Measurements from ENCODE around the gene LGALSL. TPM values are rescaled to one million over a fixed set of nuclear protein-coding genes. Genes with fewer than 3 reads are reported as not detected.

The LGALSL gene
- total and polyA plus RNA-seq, 9 of the 15 experiments (the other 6 are each of a cell fraction or from before 2014, with no cell fraction given), result 0.04 to 0.29 (median 0.14) TPM; not detected in 3

DNA sequence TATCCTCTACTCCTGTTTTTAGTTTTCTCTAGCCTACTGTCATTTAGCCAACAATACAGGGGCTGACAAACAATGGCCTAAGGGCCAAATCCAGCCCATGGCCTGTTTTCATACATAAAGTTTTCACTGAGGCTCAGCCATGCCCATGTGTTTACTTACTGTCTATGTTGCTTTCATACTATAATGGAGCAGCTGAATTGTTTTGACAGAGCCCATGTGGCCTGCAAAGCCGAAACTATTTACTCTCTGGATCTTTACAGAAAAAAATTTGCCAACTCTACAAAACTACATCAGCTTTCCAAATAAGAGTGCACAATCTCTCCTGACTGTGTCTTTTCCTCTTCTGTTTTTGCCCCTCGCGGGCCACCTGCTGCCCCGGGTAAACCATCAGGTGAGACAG, 24.0 kb downstream of the LGALSL start:
- Histone ChIP-seq H3K27ac (ENCODE audit: extremely low read depth, low read depth, low read length) (no peak overlapping the region), H2AFZ (ENCODE audit: low read depth, low read length) (no peak overlapping the region), H4K20me1 (replicated peaks; ENCODE audit: control insufficient read depth, insufficient read depth, low read length) (no peaks in the 10 kb centered on the region), H3K4me3 (no peak overlapping the region), H3K36me3 (ENCODE audit: control insufficient read depth, insufficient read depth, low read length) (no peaks in the 10 kb centered on the region), H3K9ac (ENCODE audit: insufficient read depth in 1 of 2, low read depth in 2 of 2, low read length in 2 of 2) (no peak overlapping the region), H3K27me3 (ENCODE audit: control insufficient read depth in 2 of 2, insufficient read depth in 2 of 2, low read length in 2 of 2) (peaks cover 30 to 41% of the 10 kb centered on the region in 2 experiments), H3K4me2 (ENCODE audit: insufficient read depth, low read length) (no peak overlapping the region), H3K9me1 (ENCODE audit: control insufficient read depth, insufficient read depth, low read length) (no peaks in the 10 kb centered on the region), H3K9me3 (replicated peaks; ENCODE audit: control insufficient read depth, insufficient read depth, low read depth, low read length) (no peaks in the 10 kb centered on the region), H3K4me1 (replicated peaks in 1 of 2; ENCODE audit: control insufficient read depth in 2 of 2, insufficient read depth in 2 of 2, low read length in 2 of 2) (peaks cover 0 to 4% of the 10 kb centered on the region in 2 experiments; a peak in 2 of 5 replicates), H3K79me2 (ENCODE audit: control insufficient read depth, insufficient read depth, low read length) (no peaks in the 10 kb centered on the region)
- intact Hi-C loops (cut with micrococcal nuclease), result no loop called here
- BruUV-seq (replicated peaks), result no TSS peak
- ATAC-seq (no peak), DNase-seq (ENCODE audit: extremely low read depth in 1 of 4, low spot score in 3 of 4) (no peak), FAIRE-seq (no peak)
- in situ Hi-C loops (cut with MboI), result no loop called here
- 1% methylated on average over 4 of the region's 4 CpGs for WGBS (ENCODE audit: insufficient coverage, low coverage, missing lambda C conversion rate)
- ChIA-PET CTCF (ENCODE audit: low intra/inter-chr PET ratio) (no interaction called here), POLR2A (no interaction called here)
- TF ChIP-seq LARP7 (IDR thresholded peaks at IDR 0.05), result no peak
- TF ChIP-seq POLR3G (IDR thresholded peaks at IDR 0.05; ENCODE audit: extremely low read depth, insufficient read length, insufficient replicate concordance), result no peak
- no peak for TF ChIP-seq FOXA3 (CRISPR knock-in tag; conservative IDR thresholded peaks at IDR 0.05 in 1 of 2, IDR thresholded peaks at IDR 0.05 in 1 of 2)
- TF ChIP-seq U2AF1 (optimal IDR thresholded peaks at IDR 0.05; ENCODE audit: low read depth, low read length), result no peak
- TF ChIP-seq SMAD3 (CRISPR knock-in tag; conservative IDR thresholded peaks at IDR 0.05), result no peak
- TF ChIP-seq PRPF4 (IDR thresholded peaks at IDR 0.05; ENCODE audit: insufficient read depth, low read depth, low read length, poor library complexity, severe bottlenecking), result no peak
- TF ChIP-seq MAFF (IDR thresholded peaks at IDR 0.05; ENCODE audit: low read length), result no peak
- no peak for TF ChIP-seq PPARD (CRISPR knock-in tag; IDR thresholded peaks at IDR 0.05)
- TF ChIP-seq ZBTB1 (CRISPR knock-in tag; IDR thresholded peaks at IDR 0.05; ENCODE audit: borderline replicate concordance, low read depth), result no peak
- TF ChIP-seq BRD4 (IDR thresholded peaks at IDR 0.05), result no peak
- no peak for TF ChIP-seq CBFA2T3 (IDR thresholded peaks at IDR 0.05)

All from K562 (cell line).